Activated CD8-positive, alpha-beta memory T cell treated with anti-CD3 and anti-CD28 coated beads, Interleukin-2, amount 50 U/mL, for 48 hours (primary cell): ENCODE results near the gene DDX24.
"Not testable (repeated sequence)": the region's sequence is repeated elsewhere in the genome, so short reads cannot be mapped to it uniquely, and the experiment has no call there.

Source experiments
- DNase-seq: peaks from one replicate; pipeline ENCODE4 v3.0.0-alpha.2; 2020

The DDX24 gene

GRCh38 chr14:94077111-94077821 lies 3.7 kb downstream of the DDX24 start:
- DNase-seq = no peak

GRCh38 chr14:94075008-94075407 lies 6.0 kb downstream of the DDX24 start:
- no peak for DNase-seq

GRCh38 chr14:94074534-94074933 lies 6.5 kb downstream of the DDX24 start:
- DNase-seq = no peak

- not testable (repeated sequence) for DNase-seq
Observed at GRCh38 chr14:94072076-94072475, 8.9 kb downstream of the DDX24 start.

- no peak for DNase-seq
Observed at GRCh38 chr14:94066089-94066676, 14.8 kb downstream of the DDX24 start.

GRCh38 chr14:94062344-94062940 lies 18.6 kb downstream of the DDX24 start:
- DNase-seq = no peak

- DNase-seq = no peak
Observed at GRCh38 chr14:94059998-94060397, 21.0 kb downstream of the DDX24 start.

GRCh38 chr14:94058674-94059138 lies 22.3 kb downstream of the DDX24 start:
- DNase-seq = no peak

- DNase-seq = no peak
Observed at GRCh38 chr14:94058128-94058673, 22.8 kb downstream of the DDX24 start.

GRCh38 chr14:94056579-94057308 lies 24.3 kb downstream of the DDX24 start:
- peak; percentile 49 for DNase-seq

- peak; percentile 47 for DNase-seq
Observed at GRCh38 chr14:94054936-94055335, 26.1 kb downstream of the DDX24 start.

GRCh38 chr14:94054401-94054800 lies 26.6 kb downstream of the DDX24 start:
- peak; percentile 25 for DNase-seq

GRCh38 chr14:94052662-94053061 lies 28.3 kb downstream of the DDX24 start:
- peak; percentile 45 for DNase-seq

GRCh38 chr14:94052199-94052598 lies 28.8 kb downstream of the DDX24 start:
- DNase-seq = no peak

- peak; percentile 47 for DNase-seq
Observed at GRCh38 chr14:94051779-94052178, 29.2 kb downstream of the DDX24 start.

GRCh38 chr14:94051115-94051514 lies 29.9 kb downstream of the DDX24 start:
- peak; percentile 42 for DNase-seq

- DNase-seq = peak; percentile 46
Observed at GRCh38 chr14:94050231-94050880, 30.6 kb downstream of the DDX24 start.

GRCh38 chr14:94049625-94050023 lies 31.4 kb downstream of the DDX24 start:
- peak; percentile 18 for DNase-seq

- peak; percentile 37 for DNase-seq
Observed at GRCh38 chr14:94048691-94049624, 32.0 kb downstream of the DDX24 start.

- peak; percentile 36 for DNase-seq
Observed at GRCh38 chr14:94047581-94047980, 33.4 kb downstream of the DDX24 start.

GRCh38 chr14:94046696-94047250 lies 34.2 kb downstream of the DDX24 start:
- peak; percentile 46 for DNase-seq
